Muscle of leg (tissue), 11 donors: ENCODE results near the gene ARL16. TPM values are rescaled to one million over a fixed set of nuclear protein-coding genes. Genes with fewer than 3 reads are reported as not detected.

Experiments used
- DNase-seq: peaks from one replicate; pipeline ENCODE4 v3.0.0; 2013
- H3K27ac ChIP-seq: one replicate; pipeline ENCODE4 v1.5.1; 2013; ENCODE audit warnings: mild to moderate bottlenecking, low read length, control low read depth
- H3K27me3 ChIP-seq: one replicate; pipeline ENCODE4 v1.6.1; 2013; ENCODE audit warnings: low read length; ENCODE audit not compliant: control insufficient read depth, insufficient read depth
- H3K36me3 ChIP-seq: one replicate; pipeline ENCODE4 v1.6.1; 2013; ENCODE audit warnings: low read length; ENCODE audit not compliant: control insufficient read depth, insufficient read depth
- H3K4me1 ChIP-seq: one replicate; pipeline ENCODE4 v1.6.1; 2013; ENCODE audit warnings: low read length; ENCODE audit not compliant: control insufficient read depth, insufficient read depth
- H3K4me3 ChIP-seq: one replicate; pipeline ENCODE4 v1.5.1; 2013; ENCODE audit warnings: low read length, control low read depth
- H3K9me3 ChIP-seq: replicated peaks from 2 replicates; pipeline ENCODE4 v1.6.1; 2013; ENCODE audit warnings: low read depth, low read length; ENCODE audit not compliant: control insufficient read depth
- WGBS: methylation state at CpG from one replicate; pipeline ENCODE4 v1.1.5; 2013; ENCODE audit warnings: missing lambda C conversion rate; ENCODE audit not compliant: insufficient coverage; 5-methylcytosine and 5-hydroxymethylcytosine counted together
- polyA plus RNA-seq, 8 donors: library from polyadenylated mRNA; unstranded; fragments of 120-200 nt; gene quantifications; one replicate each; pipeline versions ENCODE4 v1.2.1 to v1.2.3, GENCODE V29; 2013; ENCODE audit warnings: inconsistent platforms in 1 of 8, low replicate concordance in 1 of 8; ENCODE audit not compliant: insufficient read length in 8 of 8, insufficient read depth in 1 of 8
- total RNA-seq: library from RNA; stranded (reverse); fragments of 120-200 nt; gene quantifications from one replicate; pipeline ENCODE4 v1.2.4, GENCODE V29; 2013

The ARL16 gene
- total and polyA plus RNA-seq, 9 donors, result 25.1 to 36.8 (median 31.2) TPM

GRCh38 chr17:81705518-81706231, 22.1 kb upstream of the ARL16 start:
- peaks cover 10% of the 10 kb centered on the region for H3K27me3 ChIP-seq
- WGBS, result 92% methylated on average over 24 of the region's 30 CpGs
- DNase-seq, result no peak
- H3K9me3 ChIP-seq, result no peaks in the 10 kb centered on the region
- H3K4me1 ChIP-seq, result peaks cover 37% of the 10 kb centered on the region
- no peak overlapping the region for H3K4me3 ChIP-seq
- H3K36me3 ChIP-seq, result peaks cover 56% of the 10 kb centered on the region
- no peak overlapping the region for H3K27ac ChIP-seq

GRCh38 chr17:81703747-81704654, 20.4 kb upstream of the ARL16 start:
- H3K27me3 ChIP-seq, result no peaks in the 10 kb centered on the region
- 31% methylated on average over 22 of the region's 27 CpGs for WGBS
- H3K9me3 ChIP-seq, result no peaks in the 10 kb centered on the region
- peak overlapping the region; percentile 22 for H3K27ac ChIP-seq
- peaks cover 31% of the 10 kb centered on the region for H3K4me1 ChIP-seq
- H3K4me3 ChIP-seq, result peak overlapping the region; percentile 82
- H3K36me3 ChIP-seq, result peaks cover 62% of the 10 kb centered on the region
- no peak for DNase-seq

- under 1% methylated on average over 102 of the region's 102 CpGs for whole genome bisulfite sequencing
- peaks cover 62% of the 10 kb centered on the region for H3K36me3 ChIP-seq
Observed at GRCh38 chr17:81702934-81703746, 19.5 kb upstream of the ARL16 start, which contains the start of gene MRPL12. Gene MRPL12, plus strand, starts transcription at chr17:81703367. Its CDS starts 135 bp downstream, at chr17:81703502.

GRCh38 chr17:81701288-81702071, 17.9 kb upstream of the ARL16 start:
- Histone ChIP-seq H3K36me3 (peaks cover 62% of the 10 kb centered on the region), H3K27ac (no peak overlapping the region), H3K4me1 (peaks cover 26% of the 10 kb centered on the region), H3K27me3 (no peaks in the 10 kb centered on the region), H3K9me3 (no peaks in the 10 kb centered on the region), H3K4me3 (peak overlapping the region; percentile 82)
- 70% methylated on average over 16 of the region's 23 CpGs for WGBS
- DNase-seq, result no peak

More at GRCh38 chr17:81702934-81703746, 19.5 kb upstream of the ARL16 start, which contains the start of gene MRPL12:
- H3K4me1 ChIP-seq, result peaks cover 31% of the 10 kb centered on the region
- H3K27ac ChIP-seq, result peak within 1 kb of the TSS; percentile 84
- no peaks in the 10 kb centered on the region for H3K9me3 ChIP-seq
- H3K27me3 ChIP-seq, result no peaks in the 10 kb centered on the region
- peak; percentile 98 for DNase-seq
- H3K4me3 ChIP-seq, result peak within 1 kb of the TSS; percentile 82

GRCh38 chr17:81700353-81701287, 17.0 kb upstream of the ARL16 start:
- 80% methylated on average over 18 of the region's 25 CpGs for WGBS
- Histone ChIP-seq H3K4me1 (peaks cover 26% of the 10 kb centered on the region), H3K36me3 (peaks cover 62% of the 10 kb centered on the region), H3K27me3 (no peaks in the 10 kb centered on the region), H3K4me3 (no peak overlapping the region), H3K9me3 (no peaks in the 10 kb centered on the region), H3K27ac (no peak overlapping the region)
- DNase-seq, result no peak

- DNase-seq, result no peak
- H3K9me3 ChIP-seq, result no peaks in the 10 kb centered on the region
- H3K27me3 ChIP-seq, result no peaks in the 10 kb centered on the region
- no peak overlapping the region for H3K27ac ChIP-seq
- WGBS, result 81% methylated on average over 21 of the region's 25 CpGs
- H3K36me3 ChIP-seq, result peaks cover 83% of the 10 kb centered on the region
- H3K4me3 ChIP-seq, result no peak overlapping the region
- H3K4me1 ChIP-seq, result peaks cover 16% of the 10 kb centered on the region
Observed at GRCh38 chr17:81697261-81698044, 13.9 kb upstream of the ARL16 start.

- Histone ChIP-seq H3K36me3 (peaks cover 86% of the 10 kb centered on the region), H3K27me3 (no peaks in the 10 kb centered on the region), H3K4me3 (no peak overlapping the region), H3K9me3 (no peaks in the 10 kb centered on the region), H3K4me1 (peaks cover 6% of the 10 kb centered on the region), H3K27ac (no peak overlapping the region)
- 91% methylated on average over 40 of the region's 40 CpGs for WGBS
- DNase-seq, result no peak
Observed at GRCh38 chr17:81696218-81696941, 12.8 kb upstream of the ARL16 start.

- 91% methylated on average over 22 of the region's 22 CpGs for WGBS
- no peak overlapping the region for H3K4me3 ChIP-seq
- H3K4me1 ChIP-seq, result no peaks in the 10 kb centered on the region
- no peak for DNase-seq
- no peaks in the 10 kb centered on the region for H3K27me3 ChIP-seq
- H3K27ac ChIP-seq, result no peak overlapping the region
- H3K36me3 ChIP-seq, result peaks cover 86% of the 10 kb centered on the region
- H3K9me3 ChIP-seq, result no peaks in the 10 kb centered on the region
Observed at GRCh38 chr17:81695801-81696200, 12.2 kb upstream of the ARL16 start.
